BLaER1 treated with 17β-estradiol and CSF1 and Interleukin-3, amounts not matched to agents 10 nM and 100 nM (cell line): ENCODE results near the gene EYA2.

Experiments used
- H3K27ac ChIP-seq, 11 experiments: shearing (Covaris generic); formaldehyde crosslinking; 2 replicates each; pipeline ENCODE4 v1.8.1; 2022
- H3K27me3 ChIP-seq, 11 experiments: shearing (Covaris generic); formaldehyde crosslinking; 2 replicates each; pipeline ENCODE4 v1.8.1; 2022
- H3K36me3 ChIP-seq, 11 experiments: shearing (Covaris generic); formaldehyde crosslinking; 2 replicates each; pipeline ENCODE4 v1.8.1; 2022
- H3K4me1 ChIP-seq, 10 experiments: shearing (Covaris generic); formaldehyde crosslinking; 2 replicates each; pipeline ENCODE4 v1.8.1; 2022
- H3K4me2 ChIP-seq, 11 experiments: shearing (Covaris generic); formaldehyde crosslinking; 2 replicates each; pipeline ENCODE4 v1.8.1; 2022
- H3K4me3 ChIP-seq, 10 experiments: shearing (Covaris generic); formaldehyde crosslinking; 2 replicates each; pipeline ENCODE4 v1.8.1; 2022
- H3K9ac ChIP-seq, 11 experiments: shearing (Covaris generic); formaldehyde crosslinking; 2 replicates each; pipeline ENCODE4 v1.8.1; 2022
- H3K9me3 ChIP-seq, 11 experiments: shearing (Covaris generic); formaldehyde crosslinking; replicated peaks in 1 of 11; 2 replicates each; pipeline ENCODE4 v1.8.1; 2022
- H4K20me1 ChIP-seq, 11 experiments: shearing (Covaris generic); formaldehyde crosslinking; 2 replicates each; pipeline ENCODE4 v1.8.1; 2022
- Cebpa-rat ChIP-seq, 11 experiments: shearing (Covaris generic); IDR thresholded peaks; 2 replicates each; pipeline ENCODE4 v1.8.1; 2022

EYA2 gene

GRCh38 chr20:47032933-47033578, 138.4 kb downstream of the EYA2 start:
- no peak overlapping the region for H3K27ac ChIP-seq

DNA sequence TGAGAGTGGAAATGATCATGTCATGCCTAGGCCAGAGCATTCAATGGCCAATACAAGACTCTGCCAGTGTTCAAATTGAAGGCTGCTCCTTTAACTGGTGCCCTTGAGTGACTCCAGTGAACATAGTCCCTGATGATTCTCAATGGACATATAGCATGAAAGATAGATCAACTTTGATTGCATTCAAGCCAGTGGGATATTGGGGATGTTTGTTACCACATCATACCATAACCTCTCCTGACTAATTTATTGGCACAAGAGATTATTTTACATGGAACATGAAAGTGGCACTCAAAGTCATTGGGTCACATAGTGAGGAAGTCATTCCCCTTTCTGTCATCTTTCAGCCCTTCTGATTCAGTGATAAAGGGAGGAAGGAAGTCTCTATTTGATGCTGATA, 139.0 kb downstream of the EYA2 start:
- Histone ChIP-seq H3K36me3 (0 out of 22 replicates have a peak, but pooled peaks cover 0 to under 1% (median 0%) of the 10 kb centered on the region in 11 experiments), H3K9me3 (peaks cover 3 to 15% (median 7%) of the 10 kb centered on the region in 11 experiments), H3K4me1 (peaks cover 7 to 14% (median 11%) of the 10 kb centered on the region in 10 experiments; a peak in 18 of 20 replicates), H3K9ac (no peak overlapping the region), H3K27me3 (no peaks in the 10 kb centered on the region), H3K27ac (no peak overlapping the region), H4K20me1 (no peaks in the 10 kb centered on the region), H3K4me3 (no peak overlapping the region), H3K4me2 (no peak overlapping the region)
- no peak for TF ChIP-seq Cebpa-rat (IDR thresholded peaks at IDR 0.05)

More at GRCh38 chr20:47032933-47033578, 138.4 kb downstream of the EYA2 start:
- Histone ChIP-seq H4K20me1 (no peaks in the 10 kb centered on the region), H3K36me3 (0 out of 22 replicates have a peak, but pooled peaks cover 0 to 5% (median 0%) of the 10 kb centered on the region in 11 experiments), H3K9ac (no peak overlapping the region), H3K9me3 (peaks cover 9 to 20% (median 13%) of the 10 kb centered on the region in 11 experiments), H3K4me1 (peaks cover 7 to 12% (median 9%) of the 10 kb centered on the region in 10 experiments; a peak in 17 of 20 replicates), H3K4me3 (no peak overlapping the region), H3K27me3 (no peaks in the 10 kb centered on the region), H3K4me2 (no peak overlapping the region)
- no peak for TF ChIP-seq Cebpa-rat (IDR thresholded peaks at IDR 0.05)

GRCh38 chr20:47035026-47035590, 140.5 kb downstream of the EYA2 start:
- H3K4me1 ChIP-seq, result peaks cover 8 to 18% (median 16%) of the 10 kb centered on the region in 10 experiments
- no peak overlapping the region for H3K9ac ChIP-seq
- peaks cover 0 to 8% (median 0%) of the 10 kb centered on the region in 11 experiments; a peak in 4 of 22 replicates for H3K9me3 ChIP-seq
- H3K27me3 ChIP-seq, result no peaks in the 10 kb centered on the region
- H3K36me3 ChIP-seq, result no peaks in the 10 kb centered on the region
- no peaks in the 10 kb centered on the region for H4K20me1 ChIP-seq
- no peak overlapping the region for H3K27ac ChIP-seq
- no peak overlapping the region for H3K4me3 ChIP-seq
- no peak for TF ChIP-seq Cebpa-rat (IDR thresholded peaks at IDR 0.05)
- no peak overlapping the region for H3K4me2 ChIP-seq

- Histone ChIP-seq H3K27ac (no peak overlapping the region), H3K27me3 (no peaks in the 10 kb centered on the region), H4K20me1 (no peaks in the 10 kb centered on the region), H3K9me3 (peaks cover 0 to 8% (median 0%) of the 10 kb centered on the region in 11 experiments; a peak in 4 of 22 replicates), H3K4me1 (peaks cover 7 to 20% (median 13%) of the 10 kb centered on the region in 10 experiments), H3K9ac (no peak overlapping the region), H3K4me2 (no peak overlapping the region), H3K4me3 (no peak overlapping the region), H3K36me3 (no peaks in the 10 kb centered on the region)
- no peak for TF ChIP-seq Cebpa-rat (IDR thresholded peaks at IDR 0.05)
Observed at GRCh38 chr20:47036091-47036870, 141.6 kb downstream of the EYA2 start.

GRCh38 chr20:47038566-47039560, 144.2 kb downstream of the EYA2 start:
- peaks cover 0 to 8% (median 0%) of the 10 kb centered on the region in 11 experiments; a peak in 4 of 22 replicates for H3K9me3 ChIP-seq
- no peak overlapping the region for H3K27ac ChIP-seq
- 0 out of 22 replicates have a peak, but pooled peaks of 1 of the 11 experiments have one; percentile 8 for TF ChIP-seq Cebpa-rat (IDR thresholded peaks at IDR 0.05)
- no peak overlapping the region for H3K9ac ChIP-seq
- H3K4me3 ChIP-seq, result no peak overlapping the region
- no peaks in the 10 kb centered on the region for H3K36me3 ChIP-seq
- no peaks in the 10 kb centered on the region for H4K20me1 ChIP-seq
- H3K27me3 ChIP-seq, result no peaks in the 10 kb centered on the region
- H3K4me2 ChIP-seq, result peak overlapping the region in 8 of 11 experiments; percentile 10 to 26 (median 14); a peak in 8 of 22 replicates
- peaks cover 6 to 18% (median 12%) of the 10 kb centered on the region in 10 experiments; a peak in 17 of 20 replicates for H3K4me1 ChIP-seq

GRCh38 chr20:47040506-47041125, 146.0 kb downstream of the EYA2 start:
- Histone ChIP-seq H3K27me3 (no peaks in the 10 kb centered on the region), H3K4me2 (peak overlapping the region in 9 of 11 experiments; percentile 3 to 57 (median 43); a peak in 16 of 22 replicates)
- TF ChIP-seq Cebpa-rat (IDR thresholded peaks at IDR 0.05), result no peak

GRCh38 chr20:47041396-47041899, 146.8 kb downstream of the EYA2 start:
- peaks cover 6 to 18% (median 12%) of the 10 kb centered on the region in 10 experiments; a peak in 17 of 20 replicates for H3K4me1 ChIP-seq
- H4K20me1 ChIP-seq, result no peaks in the 10 kb centered on the region
- peaks cover 0 to 26% (median 18%) of the 10 kb centered on the region in 11 experiments; a peak in 18 of 22 replicates for H3K9me3 ChIP-seq
- H3K36me3 ChIP-seq, result no peaks in the 10 kb centered on the region
- H3K4me3 ChIP-seq, result no peak overlapping the region
- H3K27me3 ChIP-seq, result no peaks in the 10 kb centered on the region
- H3K9ac ChIP-seq, result no peak overlapping the region
- H3K27ac ChIP-seq, result no peak overlapping the region
- TF ChIP-seq Cebpa-rat (IDR thresholded peaks at IDR 0.05), result no peak
- H3K4me2 ChIP-seq, result no peak overlapping the region

More at GRCh38 chr20:47040506-47041125, 146.0 kb downstream of the EYA2 start:
- H3K9ac ChIP-seq, result no peak overlapping the region
- no peak overlapping the region for H3K4me3 ChIP-seq
- peaks cover 6 to 18% (median 12%) of the 10 kb centered on the region in 10 experiments; a peak in 17 of 20 replicates for H3K4me1 ChIP-seq
- H4K20me1 ChIP-seq, result no peaks in the 10 kb centered on the region
- H3K36me3 ChIP-seq, result no peaks in the 10 kb centered on the region
- H3K9me3 ChIP-seq, result peaks cover 0 to 17% (median 12%) of the 10 kb centered on the region in 11 experiments; a peak in 18 of 22 replicates
- no peak overlapping the region for H3K27ac ChIP-seq
